NCI-H1436 (cell line): Measurements from ENCODE around the gene RHEX.

Source experiments
- DNase-seq: peaks from one replicate; lab custom pipeline; 2025; lab: John Stamatoyannopoulos, UW

RHEX gene

GRCh38 chr1:206116873-206117150 is 63.8 kb downstream of the RHEX start:
- no peak for DNase-seq

- DNase-seq, result peak; percentile 64
Measured at GRCh38 chr1:206117151-206117948, 64.4 kb downstream of the RHEX start, which contains the start of gene AVPR1B. Gene AVPR1B, minus strand, starts transcription at chr1:206117388. Its CDS starts 498 bp downstream, at chr1:206116890.

- DNase-seq, result no peak
Measured at GRCh38 chr1:206120406-206120805, 67.4 kb downstream of the RHEX start.

GRCh38 chr1:206121269-206121668 is 68.3 kb downstream of the RHEX start:
- no peak for DNase-seq

GRCh38 chr1:206122686-206123085 is 69.7 kb downstream of the RHEX start:
- no peak for DNase-seq

GRCh38 chr1:206125346-206125745 is 72.4 kb downstream of the RHEX start:
- no peak for DNase-seq

GRCh38 chr1:206127336-206127735 is 74.4 kb downstream of the RHEX start:
- DNase-seq, result no peak

- DNase-seq, result no peak
Measured at GRCh38 chr1:206128196-206128595, 75.2 kb downstream of the RHEX start.

GRCh38 chr1:206131037-206131436 is 78.1 kb downstream of the RHEX start:
- DNase-seq, result no peak

- DNase-seq, result no peak
Measured at GRCh38 chr1:206133751-206134415, 80.9 kb downstream of the RHEX start.

GRCh38 chr1:206135248-206135647 is 82.3 kb downstream of the RHEX start:
- DNase-seq, result no peak

GRCh38 chr1:206136241-206136640 is 83.3 kb downstream of the RHEX start:
- peak; percentile 9 for DNase-seq

GRCh38 chr1:206142011-206142410 is 89.0 kb downstream of the RHEX start:
- no peak for DNase-seq

GRCh38 chr1:206142770-206143169 is 89.8 kb downstream of the RHEX start:
- no peak for DNase-seq

- peak; percentile 50 for DNase-seq
Measured at GRCh38 chr1:206143537-206144172, 90.7 kb downstream of the RHEX start.

GRCh38 chr1:206144605-206145004 is 91.6 kb downstream of the RHEX start:
- DNase-seq, result no peak

GRCh38 chr1:206145771-206146290 is 92.9 kb downstream of the RHEX start:
- no peak for DNase-seq
